MM.1S (cell line): Measurements from ENCODE around the gene CIPC.

Experiments
- DNase-seq: peaks from one replicate; pipeline ENCODE4 v3.0.0-alpha.2; 2015
- H2AFZ ChIP-seq: fragments of 300-600 bp; sonication (generic); 2 replicates; pipeline ENCODE4 v1.6.0; 2016; ENCODE audit warnings: antibody characterized with exemption, low read length
- H3F3A ChIP-seq: fragments of 300-600 bp; sonication (generic); 2 replicates; pipeline ENCODE4 v1.6.1; 2016; ENCODE audit warnings: mild to moderate bottlenecking, antibody characterized with exemption, low read length, moderate library complexity, mixed read lengths; ENCODE audit not compliant: insufficient read depth
- H3K27ac ChIP-seq: fragments of 300-600 bp; sonication (generic); 2 replicates; pipeline ENCODE4 v1.5.1; 2016; ENCODE audit warnings: mild to moderate bottlenecking, low read length
- H3K27me3 ChIP-seq: fragments of 300-600 bp; sonication (generic); replicated peaks from 2 replicates; pipeline ENCODE4 v1.6.0; 2016; ENCODE audit warnings: low read length; ENCODE audit not compliant: insufficient read depth
- H3K36me3 ChIP-seq: fragments of 300-600 bp; sonication (generic); replicated peaks from 2 replicates; pipeline ENCODE4 v1.6.1; 2016; ENCODE audit warnings: mild to moderate bottlenecking, low read length, mixed read lengths; ENCODE audit not compliant: insufficient read depth
- H3K4me1 ChIP-seq: fragments of 300-600 bp; sonication (generic); 2 replicates; pipeline ENCODE4 v1.6.1; 2016; ENCODE audit warnings: low read length, mixed read lengths
- H3K4me2 ChIP-seq: fragments of 300-600 bp; sonication (generic); 2 replicates; pipeline ENCODE4 v1.6.0; 2016; ENCODE audit warnings: low read depth, low read length
- H3K4me3 ChIP-seq: fragments of 300-600 bp; sonication (generic); 2 replicates; pipeline ENCODE4 v1.5.1; 2016; ENCODE audit warnings: low read length, mixed read lengths
- H3K79me2 ChIP-seq: fragments of 300-600 bp; sonication (generic); 2 replicates; pipeline ENCODE4 v1.6.1; 2016; ENCODE audit warnings: mixed run types, low read length, mixed read lengths
- H3K9ac ChIP-seq: fragments of 300-600 bp; sonication (generic); 2 replicates; pipeline ENCODE4 v1.6.1; 2016; ENCODE audit warnings: low read length, mixed read lengths
- H3K9me2 ChIP-seq: fragments of 300-600 bp; sonication (generic); replicated peaks from 2 replicates; pipeline ENCODE4 v1.6.1; 2016; ENCODE audit warnings: mild to moderate bottlenecking, low read length, mixed read lengths; ENCODE audit not compliant: insufficient read depth
- H3K9me3 ChIP-seq: fragments of 300-600 bp; sonication (generic); replicated peaks from 2 replicates; pipeline ENCODE4 v1.6.1; 2016; ENCODE audit warnings: mild to moderate bottlenecking, low read length, mixed read lengths; ENCODE audit not compliant: insufficient read depth
- H4K20me1 ChIP-seq: fragments of 300-600 bp; sonication (generic); 2 replicates; pipeline ENCODE4 v1.6.1; 2016; ENCODE audit warnings: mild to moderate bottlenecking, low read length, moderate library complexity, mixed read lengths; ENCODE audit not compliant: insufficient read depth
- CTCF ChIP-seq: fragments of 300-600 bp; sonication (generic); IDR thresholded peaks from 2 replicates; pipeline ENCODE4 v1.5.1; 2016; ENCODE audit warnings: antibody characterized with exemption, low read length, mixed read lengths
- EZH2 ChIP-seq: fragments of 300-600 bp; sonication (generic); optimal IDR thresholded peaks from 2 replicates; pipeline ENCODE3; 2017; ENCODE audit warnings: low read depth, mild to moderate bottlenecking, antibody characterized with exemption, low read length, mixed read lengths
- EZH2phosphoT487 ChIP-seq: fragments of 300-600 bp; sonication (generic); IDR thresholded peaks from 2 replicates; pipeline ENCODE4 v1.6.1; 2018; ENCODE audit warnings: antibody characterized with exemption, low read length

Gene CIPC

GRCh38 chr14:77113644-77114043 lies 15.6 kb downstream of the CIPC start:
- no peaks in the 10 kb centered on the region for H3K9me3 ChIP-seq

GRCh38 chr14:77114609-77115008 lies 16.6 kb downstream of the CIPC start:
- Histone ChIP-seq H3F3A (no peaks in the 10 kb centered on the region), H4K20me1 (no peaks in the 10 kb centered on the region), H3K9me2 (no peaks in the 10 kb centered on the region), H3K27me3 (no peaks in the 10 kb centered on the region), H3K9me3 (no peaks in the 10 kb centered on the region), H3K4me1 (no peaks in the 10 kb centered on the region), H3K4me2 (no peak overlapping the region), H3K27ac (no peak overlapping the region), H2AFZ (no peak overlapping the region), H3K36me3 (no peaks in the 10 kb centered on the region), H3K79me2 (no peaks in the 10 kb centered on the region), H3K9ac (no peak overlapping the region), H3K4me3 (no peak overlapping the region)
- DNase-seq: no peak
- TF ChIP-seq CTCF: no peak
- TF ChIP-seq EZH2: no peak
- no peak for TF ChIP-seq EZH2phosphoT487

More at GRCh38 chr14:77113644-77114043, 15.6 kb downstream of the CIPC start:
- Histone ChIP-seq H2AFZ (no peak overlapping the region), H3K27me3 (no peaks in the 10 kb centered on the region), H3K4me1 (no peaks in the 10 kb centered on the region), H3K4me3 (no peak overlapping the region), H3F3A (no peaks in the 10 kb centered on the region), H3K4me2 (no peak overlapping the region), H4K20me1 (no peaks in the 10 kb centered on the region), H3K9me2 (no peaks in the 10 kb centered on the region), H3K36me3 (no peaks in the 10 kb centered on the region), H3K79me2 (no peaks in the 10 kb centered on the region), H3K9ac (no peak overlapping the region), H3K27ac (no peak overlapping the region)
- TF ChIP-seq CTCF: no peak
- no peak for TF ChIP-seq EZH2
- DNase-seq: no peak

GRCh38 chr14:77116172-77116817 lies 18.2 kb downstream of the CIPC start:
- TF ChIP-seq CTCF (no peak), EZH2 (no peak), EZH2phosphoT487 (no peak)
- H3K27me3 ChIP-seq: no peaks in the 10 kb centered on the region
- no peak overlapping the region for H2AFZ ChIP-seq
- no peak overlapping the region for H3K9ac ChIP-seq
- no peak overlapping the region for H3K4me3 ChIP-seq
- H3K4me2 ChIP-seq: no peak overlapping the region
- peaks cover 13% of the 10 kb centered on the region for H3K4me1 ChIP-seq
- DNase-seq: no peak
- H3K9me2 ChIP-seq: no peaks in the 10 kb centered on the region
- no peak overlapping the region for H3K27ac ChIP-seq
- no peaks in the 10 kb centered on the region for H4K20me1 ChIP-seq
- H3F3A ChIP-seq: peaks cover 8% of the 10 kb centered on the region
- H3K36me3 ChIP-seq: no peaks in the 10 kb centered on the region
- H3K9me3 ChIP-seq: no peaks in the 10 kb centered on the region
- H3K79me2 ChIP-seq: no peaks in the 10 kb centered on the region
